ENCODE measurements around the gene HOXD4. TPM values are rescaled to one million over a fixed set of nuclear protein-coding genes. Genes with fewer than 3 reads are reported as not detected.

HOXD4 gene
- total and polyA plus RNA-seq, 10 of the 15 experiments (the other 5 are each of a cell fraction or from before 2014, with no cell fraction given) = 0.07 TPM; not detected in 9

DNA sequence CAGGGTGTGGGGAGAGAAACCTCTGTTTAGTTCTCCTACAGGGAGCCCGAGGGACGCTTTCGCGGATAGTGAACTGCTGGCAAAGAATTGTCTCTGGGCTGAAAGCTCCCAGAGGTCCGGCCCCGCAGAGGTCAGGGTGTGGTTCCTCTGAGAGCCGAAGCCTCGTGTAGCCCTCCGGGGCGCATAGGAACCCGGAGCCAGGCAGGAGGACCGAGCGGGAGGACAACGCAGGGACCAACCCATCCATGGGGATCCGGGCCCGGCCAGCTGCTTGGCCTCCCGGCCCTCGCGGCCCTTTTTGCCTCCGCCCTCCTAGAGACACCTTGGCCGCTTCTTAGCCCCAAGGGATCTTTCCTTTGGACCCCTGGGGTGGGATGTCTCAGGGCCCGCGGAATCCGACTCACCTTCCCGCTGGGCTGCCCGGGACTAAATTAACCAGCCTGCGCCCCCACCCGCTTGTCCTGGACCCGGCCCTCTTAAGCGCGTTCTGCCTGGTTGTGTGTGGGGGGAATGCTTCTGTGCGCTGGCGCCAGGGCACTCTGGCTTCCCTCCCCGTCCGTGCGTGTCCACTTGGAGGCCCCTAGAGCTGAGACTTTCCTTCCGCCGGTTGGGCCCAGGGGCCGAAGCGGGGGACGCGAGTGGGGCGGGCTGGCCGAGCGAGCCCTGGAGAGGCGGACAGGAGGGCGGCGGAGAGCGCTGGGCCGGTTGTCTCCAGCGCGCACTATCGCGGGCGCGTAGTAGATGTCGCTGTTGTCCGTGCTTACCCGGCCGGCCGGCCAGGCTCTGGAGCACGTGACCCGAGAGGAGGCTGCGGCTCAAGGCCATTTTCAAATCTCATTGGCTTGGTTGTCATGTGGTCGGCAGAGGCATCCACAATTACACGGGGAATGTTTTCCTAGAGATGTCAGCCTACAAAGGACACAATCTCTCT, 35.2 kb upstream of the HOXD4 start, which contains the start of gene HOXD10 (continued):
- TF ChIP-seq, protein P1, sequence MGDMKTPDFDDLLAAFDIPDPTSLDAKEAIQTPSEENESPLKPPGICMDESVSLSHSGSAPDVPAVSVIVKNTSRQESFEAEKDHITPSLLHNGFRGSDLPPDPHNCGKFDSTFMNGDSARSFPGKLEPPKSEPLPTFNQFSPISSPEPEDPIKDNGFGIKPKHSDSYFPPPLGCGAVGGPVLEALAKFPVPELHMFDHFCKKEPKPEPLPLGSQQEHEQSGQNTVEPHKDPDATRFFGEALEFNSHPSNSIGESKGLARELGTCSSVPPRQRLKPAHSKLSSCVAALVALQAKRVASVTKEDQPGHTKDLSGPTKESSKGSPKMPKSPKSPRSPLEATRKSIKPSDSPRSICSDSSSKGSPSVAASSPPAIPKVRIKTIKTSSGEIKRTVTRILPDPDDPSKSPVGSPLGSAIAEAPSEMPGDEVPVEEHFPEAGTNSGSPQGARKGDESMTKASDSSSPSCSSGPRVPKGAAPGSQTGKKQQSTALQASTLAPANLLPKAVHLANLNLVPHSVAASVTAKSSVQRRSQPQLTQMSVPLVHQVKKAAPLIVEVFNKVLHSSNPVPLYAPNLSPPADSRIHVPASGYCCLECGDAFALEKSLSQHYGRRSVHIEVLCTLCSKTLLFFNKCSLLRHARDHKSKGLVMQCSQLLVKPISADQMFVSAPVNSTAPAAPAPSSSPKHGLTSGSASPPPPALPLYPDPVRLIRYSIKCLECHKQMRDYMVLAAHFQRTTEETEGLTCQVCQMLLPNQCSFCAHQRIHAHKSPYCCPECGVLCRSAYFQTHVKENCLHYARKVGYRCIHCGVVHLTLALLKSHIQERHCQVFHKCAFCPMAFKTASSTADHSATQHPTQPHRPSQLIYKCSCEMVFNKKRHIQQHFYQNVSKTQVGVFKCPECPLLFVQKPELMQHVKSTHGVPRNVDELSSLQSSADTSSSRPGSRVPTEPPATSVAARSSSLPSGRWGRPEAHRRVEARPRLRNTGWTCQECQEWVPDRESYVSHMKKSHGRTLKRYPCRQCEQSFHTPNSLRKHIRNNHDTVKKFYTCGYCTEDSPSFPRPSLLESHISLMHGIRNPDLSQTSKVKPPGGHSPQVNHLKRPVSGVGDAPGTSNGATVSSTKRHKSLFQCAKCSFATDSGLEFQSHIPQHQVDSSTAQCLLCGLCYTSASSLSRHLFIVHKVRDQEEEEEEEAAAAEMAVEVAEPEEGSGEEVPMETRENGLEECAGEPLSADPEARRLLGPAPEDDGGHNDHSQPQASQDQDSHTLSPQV (IDR thresholded peaks at IDR 0.05) = no peak
- TF ChIP-seq, protein P2, sequence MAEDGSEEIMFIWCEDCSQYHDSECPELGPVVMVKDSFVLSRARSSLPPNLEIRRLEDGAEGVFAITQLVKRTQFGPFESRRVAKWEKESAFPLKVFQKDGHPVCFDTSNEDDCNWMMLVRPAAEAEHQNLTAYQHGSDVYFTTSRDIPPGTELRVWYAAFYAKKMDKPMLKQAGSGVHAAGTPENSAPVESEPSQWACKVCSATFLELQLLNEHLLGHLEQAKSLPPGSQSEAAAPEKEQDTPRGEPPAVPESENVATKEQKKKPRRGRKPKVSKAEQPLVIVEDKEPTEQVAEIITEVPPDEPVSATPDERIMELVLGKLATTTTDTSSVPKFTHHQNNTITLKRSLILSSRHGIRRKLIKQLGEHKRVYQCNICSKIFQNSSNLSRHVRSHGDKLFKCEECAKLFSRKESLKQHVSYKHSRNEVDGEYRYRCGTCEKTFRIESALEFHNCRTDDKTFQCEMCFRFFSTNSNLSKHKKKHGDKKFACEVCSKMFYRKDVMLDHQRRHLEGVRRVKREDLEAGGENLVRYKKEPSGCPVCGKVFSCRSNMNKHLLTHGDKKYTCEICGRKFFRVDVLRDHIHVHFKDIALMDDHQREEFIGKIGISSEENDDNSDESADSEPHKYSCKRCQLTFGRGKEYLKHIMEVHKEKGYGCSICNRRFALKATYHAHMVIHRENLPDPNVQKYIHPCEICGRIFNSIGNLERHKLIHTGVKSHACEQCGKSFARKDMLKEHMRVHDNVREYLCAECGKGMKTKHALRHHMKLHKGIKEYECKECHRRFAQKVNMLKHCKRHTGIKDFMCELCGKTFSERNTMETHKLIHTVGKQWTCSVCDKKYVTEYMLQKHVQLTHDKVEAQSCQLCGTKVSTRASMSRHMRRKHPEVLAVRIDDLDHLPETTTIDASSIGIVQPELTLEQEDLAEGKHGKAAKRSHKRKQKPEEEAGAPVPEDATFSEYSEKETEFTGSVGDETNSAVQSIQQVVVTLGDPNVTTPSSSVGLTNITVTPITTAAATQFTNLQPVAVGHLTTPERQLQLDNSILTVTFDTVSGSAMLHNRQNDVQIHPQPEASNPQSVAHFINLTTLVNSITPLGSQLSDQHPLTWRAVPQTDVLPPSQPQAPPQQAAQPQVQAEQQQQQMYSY (CRISPR knock-in tag; IDR thresholded peaks at IDR 0.05) = no peak
